SK-N-SH (cell line): Measurements from ENCODE around the gene LCN10. TPM values are rescaled to one million over a fixed set of nuclear protein-coding genes. Genes with fewer than 3 reads are reported as not detected.

Experiments
- CTCF ChIA-PET: fragments of 300-600, 350-600 bp; formaldehyde crosslinking; extraction: SDS; loops from one replicate; lab custom pipeline; 2021; lab: Yijun Ruan, JAX
- POLR2A ChIA-PET: fragments of 350-600 bp; sonication (Branson Sonifier 250); formaldehyde crosslinking; extraction: SDS; loops from one replicate; lab custom pipeline; 2020; ENCODE audit warnings: antibody characterized with exemption, inconsistent platforms; lab: Yijun Ruan, JAX
- DNase-seq: peaks from one replicate; pipeline ENCODE4 v3.0.0; 2012
- H2AFZ ChIP-seq: fragments of 200-600 bp; sonication (generic); 2 replicates; pipeline ENCODE4 v1.8.1; 2016; ENCODE audit warnings: antibody characterized with exemption, mild to moderate bottlenecking, low read depth
- H3F3A ChIP-seq: fragments of 200-600 bp; sonication (generic); replicated peaks from 2 replicates; pipeline ENCODE3; 2016; ENCODE audit warnings: antibody characterized with exemption, mild to moderate bottlenecking; ENCODE audit not compliant: insufficient read depth
- H3K27ac ChIP-seq, 2 experiments: fragments of 200-500 bp in 1 of 2; fragments of 200-600 bp in 1 of 2; sonication (Bioruptor generic) in 1 of 2; sonication (generic), shearing (Covaris generic) in 1 of 2; 2 replicates each; pipeline versions ENCODE4 v1.5.1 to v1.6.1; 2014 to 2016; ENCODE audit warnings: low read depth in 2 of 2, inconsistent platforms in 1 of 2, low read length in 1 of 2, mild to moderate bottlenecking in 1 of 2, mixed read lengths in 1 of 2
- H3K27me3 ChIP-seq: fragments of 200-600 bp; sonication (generic), shearing (Covaris generic); 2 replicates; pipeline ENCODE4 v1.6.1; 2016; ENCODE audit warnings: mixed run types; ENCODE audit not compliant: insufficient read depth
- H3K36me3 ChIP-seq, 2 experiments: fragments of 200-500 bp in 1 of 2; fragments of 200-600 bp in 1 of 2; sonication (Bioruptor generic) in 1 of 2; sonication (generic) in 1 of 2; replicated peaks in 1 of 2; 2 replicates each; pipeline versions ENCODE3 to v1.5.1; 2014 to 2016; ENCODE audit warnings: low read length in 1 of 2, mild to moderate bottlenecking in 1 of 2; ENCODE audit not compliant: insufficient read depth in 2 of 2, control insufficient read depth in 1 of 2
- H3K4me1 ChIP-seq, 2 experiments: fragments of 200-500 bp in 1 of 2; fragments of 200-600 bp in 1 of 2; sonication (Bioruptor generic) in 1 of 2; sonication (generic), shearing (Covaris generic) in 1 of 2; 2 replicates each; pipeline versions ENCODE4 v1.5.1 to v1.6.1; 2014 to 2016; ENCODE audit warnings: low read depth in 1 of 2, low read length in 1 of 2, mixed run types in 1 of 2; ENCODE audit not compliant: insufficient read depth in 2 of 2, control insufficient read depth in 1 of 2
- H3K4me2 ChIP-seq: fragments of 200-600 bp; sonication (generic), shearing (Covaris generic); 2 replicates; pipeline ENCODE4 v1.6.1; 2017; ENCODE audit warnings: mixed run types
- H3K4me3 ChIP-seq, 2 experiments: fragments of 200-500 bp in 1 of 2; fragments of 200-600 bp in 1 of 2; sonication (Bioruptor generic) in 1 of 2; sonication (generic), shearing (Covaris generic) in 1 of 2; 2 replicates each; pipeline versions ENCODE4 v1.5.1 to v1.8.1; 2014 to 2016; ENCODE audit warnings: low read depth in 2 of 2, inconsistent platforms in 1 of 2, low read length in 1 of 2, mild to moderate bottlenecking in 1 of 2, mixed read lengths in 1 of 2, moderate library complexity in 1 of 2
- H3K79me2 ChIP-seq: fragments of 200-600 bp; sonication (generic); 2 replicates; pipeline ENCODE4 v1.8.1; 2017; ENCODE audit warnings: mild to moderate bottlenecking; ENCODE audit not compliant: insufficient read depth
- H3K9ac ChIP-seq: fragments of 200-600 bp; sonication (generic); 2 replicates; pipeline ENCODE4 v1.6.1; 2017; ENCODE audit warnings: mixed run types
- H3K9me2 ChIP-seq: fragments of 200-600 bp; sonication (generic); 2 replicates; pipeline ENCODE4 v1.6.1; 2017; ENCODE audit warnings: mixed run types
- H3K9me3 ChIP-seq: fragments of 200-600 bp; sonication (generic); 2 replicates; pipeline ENCODE4 v1.6.1; 2017; ENCODE audit warnings: mixed run types, mild to moderate bottlenecking, moderate library complexity
- H4K20me1 ChIP-seq: fragments of 200-600 bp; sonication (generic); 2 replicates; pipeline ENCODE4 v1.6.1; 2017; ENCODE audit warnings: mild to moderate bottlenecking, mixed run types; ENCODE audit not compliant: insufficient read depth
- ELF1 ChIP-seq: IDR thresholded peaks from 2 replicates; pipeline ENCODE4 v1.4.0; 2012
- FOSL2 ChIP-seq: IDR thresholded peaks from 2 replicates; pipeline ENCODE4 v1.4.0; 2012; ENCODE audit warnings: low read depth, mild to moderate bottlenecking, moderate library complexity, borderline replicate concordance
- FOXJ3 ChIP-seq: sonication (generic); formaldehyde crosslinking; IDR thresholded peaks from 2 replicates; pipeline ENCODE4 v1.5.1; 2020; ENCODE audit warnings: mild to moderate bottlenecking, missing genetic modification reagents
- FOXM1 ChIP-seq: IDR thresholded peaks from 2 replicates; pipeline ENCODE4 v1.4.0; 2012; ENCODE audit warnings: low read depth, mild to moderate bottlenecking
- JUND ChIP-seq: IDR thresholded peaks from 2 replicates; pipeline ENCODE4 v1.4.0; 2012
- MEF2A ChIP-seq: IDR thresholded peaks from 2 replicates; pipeline ENCODE4 v1.4.0; 2012; ENCODE audit warnings: low read depth, borderline replicate concordance
- MXI1 ChIP-seq: IDR thresholded peaks from 2 replicates; pipeline ENCODE4 v1.6.1; 2012; ENCODE audit warnings: mild to moderate bottlenecking, low read depth, low read length, improper control_type of control experiment
- NRF1 ChIP-seq: IDR thresholded peaks from 2 replicates; pipeline ENCODE4 v1.6.1; 2012; ENCODE audit warnings: low read depth, mild to moderate bottlenecking, low read length
- PBX3 ChIP-seq: IDR thresholded peaks from 2 replicates; pipeline ENCODE4; 2012
- POLR2AphosphoS5 ChIP-seq: IDR thresholded peaks from 2 replicates; pipeline ENCODE4 v1.6.1; 2012; ENCODE audit warnings: low read depth, low read length
- RAD21 ChIP-seq: IDR thresholded peaks from 2 replicates; pipeline ENCODE4 v1.6.1; 2012; ENCODE audit warnings: mild to moderate bottlenecking, low read length
- RFX5 ChIP-seq: IDR thresholded peaks from 2 replicates; pipeline ENCODE4 v1.6.1; 2012; ENCODE audit warnings: mild to moderate bottlenecking, improper control_type of control experiment, low read length
- SIN3A ChIP-seq: IDR thresholded peaks from 2 replicates; pipeline ENCODE4 v1.6.1; 2012; ENCODE audit warnings: low read depth, mild to moderate bottlenecking, low read length, moderate library complexity, borderline replicate concordance
- SMC3 ChIP-seq: IDR thresholded peaks from 2 replicates; pipeline ENCODE4 v1.6.1; 2012; ENCODE audit warnings: low read depth, low read length, improper control_type of control experiment
- TAF1 ChIP-seq: IDR thresholded peaks from 2 replicates; pipeline ENCODE4 v1.6.1; 2012; ENCODE audit warnings: low read depth, mild to moderate bottlenecking, low read length, moderate library complexity, borderline replicate concordance
- TCF12 ChIP-seq: IDR thresholded peaks from 2 replicates; pipeline ENCODE4 v1.4.0; 2012
- WGBS: methylation state at CpG from one replicate; pipeline ENCODE4 v1.1.6; 2017; ENCODE audit warnings: low lambda C conversion rate; 5-methylcytosine and 5-hydroxymethylcytosine counted together
- polyA plus RNA-seq, 3 experiments: library from polyadenylated mRNA; depleted of rRNA; stranded (reverse); fragments of >200 nt; gene quantifications; 2 replicates each; pipeline ENCODE4 v1.2.3, GENCODE V29; 2012
- TF ChIP-seq, protein P1 (sequence below): IDR thresholded peaks from 2 replicates; pipeline ENCODE4 v1.4.0; 2012; ENCODE audit warnings: low read depth, borderline replicate concordance
- TF ChIP-seq, protein P2 (sequence below): fragments of 200-600 bp; sonication (generic); IDR thresholded peaks from 2 replicates; pipeline ENCODE4 v1.6.1; 2017; ENCODE audit warnings: antibody characterized with exemption, mild to moderate bottlenecking, moderate library complexity
- TF ChIP-seq, protein P3 (sequence below): IDR thresholded peaks from 2 replicates; pipeline ENCODE4 v1.4.0; 2012; ENCODE audit warnings: low read depth
- TF ChIP-seq, protein P4 (sequence below): fragments of 150-350 bp; IDR thresholded peaks from 2 replicates; pipeline ENCODE4 v1.6.1; 2016; ENCODE audit warnings: mild to moderate bottlenecking, low read depth, low read length

The LCN10 gene
- polyA plus RNA-seq, 1 of the 3 experiments (the other 2 are of a cell fraction), result not detected

- H3K27ac ChIP-seq, result no peak overlapping the region
- no peaks in the 10 kb centered on the region for H3K27me3 ChIP-seq
- no peaks in the 10 kb centered on the region for H3K79me2 ChIP-seq
- TF ChIP-seq SIN3A, result no peak
- TF ChIP-seq FOXJ3 (CRISPR knock-in tag), result no peak
- TF ChIP-seq, protein P1, sequence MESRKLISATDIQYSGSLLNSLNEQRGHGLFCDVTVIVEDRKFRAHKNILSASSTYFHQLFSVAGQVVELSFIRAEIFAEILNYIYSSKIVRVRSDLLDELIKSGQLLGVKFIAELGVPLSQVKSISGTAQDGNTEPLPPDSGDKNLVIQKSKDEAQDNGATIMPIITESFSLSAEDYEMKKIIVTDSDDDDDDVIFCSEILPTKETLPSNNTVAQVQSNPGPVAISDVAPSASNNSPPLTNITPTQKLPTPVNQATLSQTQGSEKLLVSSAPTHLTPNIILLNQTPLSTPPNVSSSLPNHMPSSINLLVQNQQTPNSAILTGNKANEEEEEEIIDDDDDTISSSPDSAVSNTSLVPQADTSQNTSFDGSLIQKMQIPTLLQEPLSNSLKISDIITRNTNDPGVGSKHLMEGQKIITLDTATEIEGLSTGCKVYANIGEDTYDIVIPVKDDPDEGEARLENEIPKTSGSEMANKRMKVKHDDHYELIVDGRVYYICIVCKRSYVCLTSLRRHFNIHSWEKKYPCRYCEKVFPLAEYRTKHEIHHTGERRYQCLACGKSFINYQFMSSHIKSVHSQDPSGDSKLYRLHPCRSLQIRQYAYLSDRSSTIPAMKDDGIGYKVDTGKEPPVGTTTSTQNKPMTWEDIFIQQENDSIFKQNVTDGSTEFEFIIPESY, result no peak
- TF ChIP-seq TAF1, result no peak
- no peak for TF ChIP-seq MEF2A
- TF ChIP-seq JUND, result no peak
- TF ChIP-seq ELF1, result no peak
- TF ChIP-seq SMC3, result no peak
- TF ChIP-seq FOSL2, result no peak
- TF ChIP-seq RFX5, result no peak
- TF ChIP-seq FOXM1, result no peak
- TF ChIP-seq, protein P2, sequence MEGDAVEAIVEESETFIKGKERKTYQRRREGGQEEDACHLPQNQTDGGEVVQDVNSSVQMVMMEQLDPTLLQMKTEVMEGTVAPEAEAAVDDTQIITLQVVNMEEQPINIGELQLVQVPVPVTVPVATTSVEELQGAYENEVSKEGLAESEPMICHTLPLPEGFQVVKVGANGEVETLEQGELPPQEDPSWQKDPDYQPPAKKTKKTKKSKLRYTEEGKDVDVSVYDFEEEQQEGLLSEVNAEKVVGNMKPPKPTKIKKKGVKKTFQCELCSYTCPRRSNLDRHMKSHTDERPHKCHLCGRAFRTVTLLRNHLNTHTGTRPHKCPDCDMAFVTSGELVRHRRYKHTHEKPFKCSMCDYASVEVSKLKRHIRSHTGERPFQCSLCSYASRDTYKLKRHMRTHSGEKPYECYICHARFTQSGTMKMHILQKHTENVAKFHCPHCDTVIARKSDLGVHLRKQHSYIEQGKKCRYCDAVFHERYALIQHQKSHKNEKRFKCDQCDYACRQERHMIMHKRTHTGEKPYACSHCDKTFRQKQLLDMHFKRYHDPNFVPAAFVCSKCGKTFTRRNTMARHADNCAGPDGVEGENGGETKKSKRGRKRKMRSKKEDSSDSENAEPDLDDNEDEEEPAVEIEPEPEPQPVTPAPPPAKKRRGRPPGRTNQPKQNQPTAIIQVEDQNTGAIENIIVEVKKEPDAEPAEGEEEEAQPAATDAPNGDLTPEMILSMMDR, result no peak
- TF ChIP-seq RAD21, result no peak
- no peak for TF ChIP-seq POLR2AphosphoS5
- TF ChIP-seq, protein P3, sequence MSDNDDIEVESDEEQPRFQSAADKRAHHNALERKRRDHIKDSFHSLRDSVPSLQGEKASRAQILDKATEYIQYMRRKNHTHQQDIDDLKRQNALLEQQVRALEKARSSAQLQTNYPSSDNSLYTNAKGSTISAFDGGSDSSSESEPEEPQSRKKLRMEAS, result no peak
- no peak for TF ChIP-seq TCF12
- TF ChIP-seq NRF1, result no peak
- TF ChIP-seq, protein P4, sequence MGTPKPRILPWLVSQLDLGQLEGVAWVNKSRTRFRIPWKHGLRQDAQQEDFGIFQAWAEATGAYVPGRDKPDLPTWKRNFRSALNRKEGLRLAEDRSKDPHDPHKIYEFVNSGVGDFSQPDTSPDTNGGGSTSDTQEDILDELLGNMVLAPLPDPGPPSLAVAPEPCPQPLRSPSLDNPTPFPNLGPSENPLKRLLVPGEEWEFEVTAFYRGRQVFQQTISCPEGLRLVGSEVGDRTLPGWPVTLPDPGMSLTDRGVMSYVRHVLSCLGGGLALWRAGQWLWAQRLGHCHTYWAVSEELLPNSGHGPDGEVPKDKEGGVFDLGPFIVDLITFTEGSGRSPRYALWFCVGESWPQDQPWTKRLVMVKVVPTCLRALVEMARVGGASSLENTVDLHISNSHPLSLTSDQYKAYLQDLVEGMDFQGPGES, result no peak
- TF ChIP-seq PBX3, result no peak
- no peak for TF ChIP-seq MXI1
- no peaks in the 10 kb centered on the region for H3K9me3 ChIP-seq
- H3K4me3 ChIP-seq, result no peak overlapping the region
- H3K4me2 ChIP-seq, result no peak overlapping the region
- H3F3A ChIP-seq, result no peaks in the 10 kb centered on the region
- ChIA-PET CTCF (no interaction called here), POLR2A (no interaction called here)
- H3K9ac ChIP-seq, result no peak overlapping the region
- H3K4me1 ChIP-seq, result peaks cover 0 to under 1% of the 10 kb centered on the region in 2 experiments; a peak in 1 of 4 replicates
- H2AFZ ChIP-seq, result no peak overlapping the region
- WGBS, result 81% methylated on average over 22 of the region's 22 CpGs
- H4K20me1 ChIP-seq, result no peaks in the 10 kb centered on the region
- no peaks in the 10 kb centered on the region for H3K9me2 ChIP-seq
- H3K36me3 ChIP-seq, result no peaks in the 10 kb centered on the region
- no peak for DNase-seq
These were observed 3.4 kb upstream of the LCN10 start for GRCh38 chr9:136746155-136746490.
